Measurements from ENCODE around the gene LRRC40.
"Not testable (repeated sequence)": the region's sequence is repeated elsewhere in the genome, so short reads cannot be mapped to it uniquely, and the experiment has no call there.

Gene LRRC40

GRCh38 chr1:70222716-70223235 lies 17.4 kb upstream of the LRRC40 start:
- H3K9ac ChIP-seq (ENCODE audit: low read depth in 1 of 2, low read length in 2 of 2), result peak overlapping the region in 1 of 2 donors; percentile 97
- H3K4me1 ChIP-seq (ENCODE audit: control insufficient read depth in 1 of 2, insufficient read depth in 2 of 2, low read length in 2 of 2), result peaks cover 14 to 29% of the 10 kb centered on the region in 2 donors
- peak overlapping the region; percentile 82 to 94 for H3K4me3 ChIP-seq (ENCODE audit: low read depth in 1 of 2, low read length in 2 of 2)
- no peaks in the 10 kb centered on the region for H3K27me3 ChIP-seq (ENCODE audit: control insufficient read depth in 1 of 2, insufficient read depth in 2 of 2, low read length in 2 of 2)
- no peaks in the 10 kb centered on the region for H3K9me3 ChIP-seq (ENCODE audit: control insufficient read depth in 1 of 2, low read length in 2 of 2)
- peaks cover 4 to 16% of the 10 kb centered on the region in 2 donors for H3K36me3 ChIP-seq (ENCODE audit: control insufficient read depth in 1 of 2, insufficient read depth in 2 of 2, low read length in 2 of 2)
- no peak overlapping the region for H3K27ac ChIP-seq (ENCODE audit: low read depth, low read length)

DNA sequence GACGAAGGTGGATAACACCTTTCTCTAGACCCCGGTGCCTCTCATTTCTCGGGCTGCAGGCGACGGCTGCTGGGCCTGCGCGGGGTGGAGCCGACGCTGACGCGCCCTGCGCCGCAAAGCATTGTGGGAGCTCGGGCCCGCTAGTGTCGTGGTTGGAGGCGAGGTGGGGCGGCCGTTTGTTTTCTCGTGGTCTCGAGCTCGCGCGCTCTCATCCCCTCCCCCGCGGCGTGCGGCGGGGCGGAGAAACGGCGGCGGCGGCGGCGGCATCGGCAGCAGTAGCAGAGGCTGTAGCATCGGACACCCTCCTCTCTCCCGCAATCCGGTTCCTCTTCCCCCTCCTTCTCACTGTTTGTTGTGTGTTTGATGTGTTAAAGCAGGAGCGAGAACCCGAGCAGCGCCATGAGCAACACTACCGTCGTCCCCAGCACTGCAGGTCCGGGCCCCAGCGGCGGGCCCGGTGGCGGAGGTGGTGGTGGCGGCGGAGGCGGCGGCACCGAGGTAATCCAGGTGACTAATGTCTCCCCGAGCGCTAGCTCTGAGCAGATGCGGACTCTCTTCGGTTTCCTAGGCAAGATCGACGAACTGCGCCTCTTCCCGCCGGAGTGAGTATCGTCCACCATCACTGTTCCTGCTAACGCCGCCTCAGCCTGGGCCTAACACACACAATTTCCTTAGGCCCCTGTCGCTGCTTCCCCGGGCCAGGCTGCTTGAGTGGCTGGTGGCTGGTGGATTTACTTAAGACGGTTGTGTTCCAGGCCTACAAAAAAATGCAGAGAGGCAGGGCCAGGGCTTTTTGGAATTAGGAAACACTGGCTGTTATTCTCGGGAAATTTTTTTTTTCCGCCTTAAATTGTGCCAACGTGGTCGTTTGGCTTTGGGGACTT lies 16.1 kb upstream of the LRRC40 start, which contains the start of gene SRSF11:
TSS of gene SRSF11 (plus strand) at position 143 of the 884 bp plus-strand sequence. CDS start at position 400, 257 bp downstream.
- H3K36me3 ChIP-seq (ENCODE audit: control insufficient read depth in 1 of 2, insufficient read depth in 2 of 2, low read length in 2 of 2), result peaks cover 4 to 16% of the 10 kb centered on the region in 2 donors
- H3K27me3 ChIP-seq (ENCODE audit: control insufficient read depth in 1 of 2, insufficient read depth in 2 of 2, low read length in 2 of 2), result no peaks in the 10 kb centered on the region
- peaks cover 14 to 23% of the 10 kb centered on the region in 2 donors for H3K4me1 ChIP-seq (ENCODE audit: control insufficient read depth in 1 of 2, insufficient read depth in 2 of 2, low read length in 2 of 2)
- no peaks in the 10 kb centered on the region for H3K9me3 ChIP-seq (ENCODE audit: control insufficient read depth in 1 of 2, low read length in 2 of 2)
- peak within 1 kb of the TSS; percentile 85 to 97 for H3K9ac ChIP-seq (ENCODE audit: low read depth in 1 of 2, low read length in 2 of 2)
- H3K4me3 ChIP-seq (ENCODE audit: low read depth in 1 of 2, low read length in 2 of 2), result peak within 1 kb of the TSS; percentile 82 to 94
- peak within 1 kb of the TSS; percentile 98 for H3K27ac ChIP-seq (ENCODE audit: low read depth, low read length)

DNA sequence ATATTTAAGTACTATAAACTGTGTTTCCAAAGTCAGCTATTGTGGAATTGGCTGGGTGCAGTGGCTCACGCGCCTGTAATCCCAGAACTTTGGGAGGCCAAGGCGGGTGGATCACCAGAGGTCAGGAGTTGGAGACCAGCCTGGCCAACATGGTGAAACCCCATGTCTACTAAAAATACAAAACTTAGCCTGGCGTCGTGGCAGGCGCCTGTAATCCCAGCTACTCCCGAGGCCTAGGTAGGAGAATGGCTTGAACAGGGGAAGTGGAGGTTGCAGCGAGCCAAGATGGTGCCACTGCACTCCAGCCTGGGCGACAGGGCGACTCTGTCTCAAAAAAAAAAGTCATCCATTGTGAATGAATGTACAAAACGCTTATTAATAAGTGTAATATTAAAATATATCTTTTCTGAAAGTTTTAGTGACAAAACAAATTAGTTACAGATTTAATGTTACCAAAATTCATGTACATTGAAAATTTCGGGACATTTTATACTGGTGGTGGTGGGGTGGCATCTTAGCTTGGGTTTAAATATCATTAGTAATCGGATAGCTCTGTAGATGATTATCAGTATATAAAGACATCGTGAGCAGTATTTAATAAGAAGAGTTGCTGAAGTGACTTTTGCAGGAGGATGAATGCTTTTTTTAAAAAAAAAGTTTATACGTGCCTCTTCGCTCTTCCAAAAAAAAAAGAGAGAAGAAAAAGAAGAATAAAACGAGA lies 15.3 kb upstream of the LRRC40 start:
- H3K4me1 ChIP-seq (ENCODE audit: control insufficient read depth in 1 of 2, insufficient read depth in 2 of 2, low read length in 2 of 2), result peaks cover 14 to 23% of the 10 kb centered on the region in 2 donors
- H3K4me3 ChIP-seq (ENCODE audit: low read depth in 1 of 2, low read length in 2 of 2), result peak overlapping the region; percentile 82 to 94
- no peaks in the 10 kb centered on the region for H3K9me3 ChIP-seq (ENCODE audit: control insufficient read depth in 1 of 2, low read length in 2 of 2)
- H3K9ac ChIP-seq (ENCODE audit: low read depth in 1 of 2, low read length in 2 of 2), result peak overlapping the region; percentile 85 to 97
- no peaks in the 10 kb centered on the region for H3K27me3 ChIP-seq (ENCODE audit: control insufficient read depth in 1 of 2, insufficient read depth in 2 of 2, low read length in 2 of 2)
- H3K27ac ChIP-seq (ENCODE audit: low read depth, low read length), result peak overlapping the region; percentile 98
- H3K36me3 ChIP-seq (ENCODE audit: control insufficient read depth in 1 of 2, insufficient read depth in 2 of 2, low read length in 2 of 2), result peaks cover 4 to 16% of the 10 kb centered on the region in 2 donors

DNA sequence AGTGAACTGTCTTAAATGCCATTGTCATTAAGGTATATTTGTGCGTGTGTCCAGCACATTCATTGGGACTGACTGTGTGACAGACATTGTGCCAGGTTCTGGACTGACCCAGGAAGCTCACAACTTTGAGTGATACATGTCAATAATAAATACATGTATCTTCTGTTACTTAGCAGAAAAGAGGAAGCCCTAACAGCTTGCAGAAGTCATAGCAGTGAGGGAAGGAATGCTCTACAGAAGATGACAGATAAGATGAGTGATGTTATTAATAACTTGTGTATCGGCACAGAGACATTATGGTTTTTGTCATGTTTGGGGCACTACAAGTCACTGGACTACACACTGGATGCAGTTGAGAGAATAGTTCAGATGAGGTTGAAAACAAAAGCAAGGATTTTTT lies 14.6 kb upstream of the LRRC40 start:
- H3K27me3 ChIP-seq (ENCODE audit: control insufficient read depth in 1 of 2, insufficient read depth in 2 of 2, low read length in 2 of 2), result no peaks in the 10 kb centered on the region
- H3K9ac ChIP-seq (ENCODE audit: low read depth in 1 of 2, low read length in 2 of 2), result no peak overlapping the region
- peaks cover 4 to 16% of the 10 kb centered on the region in 2 donors for H3K36me3 ChIP-seq (ENCODE audit: control insufficient read depth in 1 of 2, insufficient read depth in 2 of 2, low read length in 2 of 2)
- no peak overlapping the region for H3K27ac ChIP-seq (ENCODE audit: low read depth, low read length)
- H3K4me3 ChIP-seq (ENCODE audit: low read depth in 1 of 2, low read length in 2 of 2), result no peak overlapping the region
- peaks cover 14 to 23% of the 10 kb centered on the region in 2 donors for H3K4me1 ChIP-seq (ENCODE audit: control insufficient read depth in 1 of 2, insufficient read depth in 2 of 2, low read length in 2 of 2)
- H3K9me3 ChIP-seq (ENCODE audit: control insufficient read depth in 1 of 2, low read length in 2 of 2), result no peaks in the 10 kb centered on the region

GRCh38 chr1:70211541-70211940 lies 6.2 kb upstream of the LRRC40 start:
- H3K4me1 ChIP-seq (ENCODE audit: control insufficient read depth in 1 of 2, insufficient read depth in 2 of 2, low read length in 2 of 2), result peaks cover 8 to 12% of the 10 kb centered on the region in 2 donors
- no peak overlapping the region for H3K9ac ChIP-seq (ENCODE audit: low read depth in 1 of 2, low read length in 2 of 2)
- peaks cover 4 to 16% of the 10 kb centered on the region in 2 donors for H3K36me3 ChIP-seq (ENCODE audit: control insufficient read depth in 1 of 2, insufficient read depth in 2 of 2, low read length in 2 of 2)
- H3K4me3 ChIP-seq (ENCODE audit: low read depth in 1 of 2, low read length in 2 of 2), result no peak overlapping the region
- H3K9me3 ChIP-seq (ENCODE audit: control insufficient read depth in 1 of 2, low read length in 2 of 2), result no peaks in the 10 kb centered on the region
- no peak overlapping the region for H3K27ac ChIP-seq (ENCODE audit: low read depth, low read length)
- no peaks in the 10 kb centered on the region for H3K27me3 ChIP-seq (ENCODE audit: control insufficient read depth in 1 of 2, insufficient read depth in 2 of 2, low read length in 2 of 2)

GRCh38 chr1:70210820-70211219 lies 5.4 kb upstream of the LRRC40 start:
- Histone ChIP-seq H3K4me1 (ENCODE audit: control insufficient read depth in 1 of 2, insufficient read depth in 2 of 2, low read length in 2 of 2) (peaks cover 12 to 15% of the 10 kb centered on the region in 2 donors), H3K27ac (ENCODE audit: low read depth, low read length) (no peak overlapping the region), H3K27me3 (ENCODE audit: control insufficient read depth in 1 of 2, insufficient read depth in 2 of 2, low read length in 2 of 2) (no peaks in the 10 kb centered on the region), H3K36me3 (ENCODE audit: control insufficient read depth in 1 of 2, insufficient read depth in 2 of 2, low read length in 2 of 2) (peaks cover 4 to 16% of the 10 kb centered on the region in 2 donors), H3K4me3 (ENCODE audit: low read depth in 1 of 2, low read length in 2 of 2) (no peak overlapping the region), H3K9ac (ENCODE audit: low read depth in 1 of 2, low read length in 2 of 2) (no peak overlapping the region), H3K9me3 (ENCODE audit: control insufficient read depth in 1 of 2, low read length in 2 of 2) (no peaks in the 10 kb centered on the region)

DNA sequence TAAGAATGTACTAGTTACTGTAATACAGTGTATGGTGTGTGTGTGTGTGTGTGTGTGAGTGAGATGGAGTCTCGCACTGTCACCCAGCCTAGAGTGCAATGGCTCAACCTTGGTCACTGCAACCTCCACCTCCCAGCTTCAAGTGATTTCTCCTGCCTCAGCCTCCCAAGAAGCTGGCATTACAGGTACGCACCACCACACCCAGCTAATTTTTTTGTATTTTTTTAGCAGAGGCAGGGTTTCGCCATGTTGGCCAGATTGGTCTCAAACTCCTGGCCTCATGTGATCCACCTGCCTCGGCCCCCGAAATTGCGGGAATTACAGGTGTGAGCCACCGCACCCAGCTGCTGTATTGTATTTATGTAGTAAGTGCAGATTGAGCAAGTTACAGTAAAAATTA lies 2.9 kb upstream of the LRRC40 start:
- H3K27ac ChIP-seq (ENCODE audit: low read depth, low read length), result no peak overlapping the region
- H3K9ac ChIP-seq (ENCODE audit: low read depth in 1 of 2, low read length in 2 of 2), result no peak overlapping the region
- no peak overlapping the region for H3K4me3 ChIP-seq (ENCODE audit: low read depth in 1 of 2, low read length in 2 of 2)
- no peaks in the 10 kb centered on the region for H3K27me3 ChIP-seq (ENCODE audit: control insufficient read depth in 1 of 2, insufficient read depth in 2 of 2, low read length in 2 of 2)
- H3K36me3 ChIP-seq (ENCODE audit: control insufficient read depth in 1 of 2, insufficient read depth in 2 of 2, low read length in 2 of 2), result peaks cover 0 to 8% of the 10 kb centered on the region in 2 donors
- peaks cover 27% of the 10 kb centered on the region in 2 donors for H3K4me1 ChIP-seq (ENCODE audit: control insufficient read depth in 1 of 2, insufficient read depth in 2 of 2, low read length in 2 of 2)
- H3K9me3 ChIP-seq (ENCODE audit: control insufficient read depth in 1 of 2, low read length in 2 of 2), result no peaks in the 10 kb centered on the region

- Histone ChIP-seq H3K9me3 (ENCODE audit: control insufficient read depth in 1 of 2, low read length in 2 of 2) (no peaks in the 10 kb centered on the region), H3K27ac (ENCODE audit: low read depth, low read length) (no peak overlapping the region), H3K27me3 (ENCODE audit: control insufficient read depth in 1 of 2, insufficient read depth in 2 of 2, low read length in 2 of 2) (no peaks in the 10 kb centered on the region), H3K4me1 (ENCODE audit: control insufficient read depth in 1 of 2, insufficient read depth in 2 of 2, low read length in 2 of 2) (peaks cover 27 to 30% of the 10 kb centered on the region in 2 donors), H3K36me3 (ENCODE audit: control insufficient read depth in 1 of 2, insufficient read depth in 2 of 2, low read length in 2 of 2) (peaks cover 0 to 6% of the 10 kb centered on the region in 2 donors), H3K4me3 (ENCODE audit: low read depth in 1 of 2, low read length in 2 of 2) (no peak overlapping the region), H3K9ac (ENCODE audit: low read depth in 1 of 2, low read length in 2 of 2) (no peak overlapping the region)
These were observed 2.1 kb upstream of the LRRC40 start for GRCh38 chr1:70207492-70207891.

DNA sequence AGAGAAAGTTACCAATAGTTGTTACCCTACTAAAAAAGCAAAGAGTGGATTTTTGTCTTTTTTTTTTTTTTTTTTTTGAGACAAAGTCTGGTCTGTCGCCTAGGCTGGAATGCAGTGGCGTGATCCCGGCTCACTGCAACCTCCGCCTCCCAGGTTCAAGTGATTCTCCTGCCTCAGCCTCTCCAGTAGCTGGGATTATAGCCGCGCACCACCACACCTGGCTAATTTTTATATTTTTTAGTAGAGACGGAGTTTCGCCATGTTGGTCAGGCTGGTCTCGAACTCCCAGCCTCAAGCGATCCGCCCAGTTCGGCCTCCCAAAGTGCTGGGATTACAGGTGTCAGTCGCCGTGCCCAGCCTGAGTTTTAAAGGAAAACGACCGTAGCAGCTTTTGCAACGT lies 1.5 kb upstream of the LRRC40 start:
- not testable (repeated sequence) for H3K27me3 ChIP-seq (ENCODE audit: control insufficient read depth in 1 of 2, insufficient read depth in 2 of 2, low read length in 2 of 2); H3K36me3 ChIP-seq (ENCODE audit: control insufficient read depth in 1 of 2, insufficient read depth in 2 of 2, low read length in 2 of 2); H3K27ac ChIP-seq (ENCODE audit: low read depth, low read length); H3K9me3 ChIP-seq (ENCODE audit: control insufficient read depth in 1 of 2, low read length in 2 of 2)
- Histone ChIP-seq H3K4me3 (ENCODE audit: low read depth in 1 of 2, low read length in 2 of 2) (peak overlapping the region; percentile 88 to 95), H3K9ac (ENCODE audit: low read depth in 1 of 2, low read length in 2 of 2) (peak overlapping the region in 1 of 2 donors; percentile 84), H3K4me1 (ENCODE audit: control insufficient read depth in 1 of 2, insufficient read depth in 2 of 2, low read length in 2 of 2) (peaks cover 27 to 30% of the 10 kb centered on the region in 2 donors)

DNA sequence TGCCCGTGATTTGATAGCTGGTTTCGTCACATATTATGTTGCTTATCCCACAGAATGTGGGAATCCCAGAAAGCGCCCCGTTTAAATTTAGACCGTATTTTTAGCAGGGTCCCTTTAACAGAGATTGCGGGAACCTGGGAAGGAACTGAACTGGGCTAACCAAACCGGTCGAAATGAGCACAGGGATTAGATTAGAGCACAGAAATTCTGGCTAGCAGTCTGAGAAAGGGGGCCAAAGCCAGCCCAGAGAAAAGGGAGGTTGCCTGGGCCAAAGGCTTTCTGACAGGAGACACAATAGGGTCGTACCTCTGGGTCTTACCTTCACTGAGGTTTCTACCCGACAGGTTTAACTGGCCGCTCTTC lies 327 bp downstream of the LRRC40 start:
- peaks cover 27 to 30% of the 10 kb centered on the region in 2 donors for H3K4me1 ChIP-seq (ENCODE audit: control insufficient read depth in 1 of 2, insufficient read depth in 2 of 2, low read length in 2 of 2)
- H3K27ac ChIP-seq (ENCODE audit: low read depth, low read length), result peak overlapping the region; percentile 65
- no peaks in the 10 kb centered on the region for H3K27me3 ChIP-seq (ENCODE audit: control insufficient read depth in 1 of 2, insufficient read depth in 2 of 2, low read length in 2 of 2)
- H3K4me3 ChIP-seq (ENCODE audit: low read depth in 1 of 2, low read length in 2 of 2), result peak overlapping the region; percentile 88 to 95
- H3K36me3 ChIP-seq (ENCODE audit: control insufficient read depth in 1 of 2, insufficient read depth in 2 of 2, low read length in 2 of 2), result peaks cover 0 to 6% of the 10 kb centered on the region in 2 donors
- H3K9ac ChIP-seq (ENCODE audit: low read depth in 1 of 2, low read length in 2 of 2), result peak overlapping the region; percentile 84 to 90
- H3K9me3 ChIP-seq (ENCODE audit: control insufficient read depth in 1 of 2, low read length in 2 of 2), result no peaks in the 10 kb centered on the region
